Medulla oblongata (tissue), 1 donor: ENCODE results near the gene XRCC4.
"Not testable (repeated sequence)": the region's sequence is repeated elsewhere in the genome, so short reads cannot be mapped to it uniquely, and the experiment has no call there.

Source experiments
- DNase-seq: peaks from one replicate; pipeline ENCODE4 v3.0.0-alpha.2; 2015; ENCODE audit errors: extremely low spot score

XRCC4 gene

DNA sequence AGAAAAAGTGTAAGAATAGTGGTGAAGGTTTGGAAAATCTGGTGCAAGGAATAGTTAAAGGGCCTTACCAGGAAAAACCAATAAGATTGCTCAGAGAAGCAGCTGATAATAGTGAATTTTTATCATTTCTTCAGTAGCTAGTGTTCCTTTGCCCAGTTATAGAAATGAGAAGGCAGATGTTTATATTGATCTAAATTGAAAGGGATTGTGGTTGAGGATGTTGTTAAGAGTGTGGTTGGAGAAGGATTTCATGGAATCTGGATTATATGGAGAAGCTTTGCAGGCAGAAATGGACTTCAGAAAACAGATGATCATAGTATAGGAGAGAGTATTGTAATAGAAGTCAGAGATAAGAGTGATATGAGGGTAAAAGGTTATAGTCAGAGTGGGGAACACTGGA lies 102.6 kb downstream of the XRCC4 start:
- DNase-seq = no peak

DNA sequence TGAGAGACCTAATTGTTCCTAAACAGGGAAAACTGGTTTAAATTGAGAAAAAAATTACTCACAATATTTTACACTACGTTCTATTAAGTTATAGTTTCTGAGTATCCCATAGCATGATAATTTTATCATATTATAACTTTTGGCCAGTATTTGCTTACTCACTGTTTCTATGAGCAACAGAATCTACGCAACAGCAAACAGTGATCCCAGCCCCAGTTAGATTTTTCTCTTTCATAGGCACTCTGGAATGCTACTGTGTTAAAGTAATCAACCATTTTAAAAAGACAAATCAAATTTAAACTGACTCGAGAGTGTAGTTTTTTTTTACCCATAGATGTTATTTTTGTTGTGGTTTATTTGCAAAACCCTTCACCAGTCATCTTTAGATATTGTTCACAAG lies 107.2 kb downstream of the XRCC4 start:
- no peak for DNase-seq

DNA sequence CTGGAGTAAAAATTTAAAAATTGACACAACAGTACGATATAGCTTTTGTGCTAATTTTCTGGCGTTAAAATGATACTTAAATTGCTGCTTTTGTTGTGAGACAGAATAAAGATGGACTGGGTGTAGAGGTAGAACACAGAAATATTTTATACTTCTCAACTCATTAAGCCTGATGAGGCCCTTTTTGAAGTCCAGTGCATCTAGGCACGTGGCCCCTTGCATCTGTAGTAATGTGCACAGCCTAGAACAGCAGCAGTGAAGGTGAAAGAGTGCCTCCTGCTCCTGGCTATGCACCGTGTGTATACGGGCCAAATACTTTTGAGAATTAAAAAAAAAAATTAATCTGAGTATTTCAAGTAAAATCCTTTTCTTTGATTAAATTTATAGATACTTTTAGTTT lies 115.6 kb downstream of the XRCC4 start:
- DNase-seq = no peak

- no peak for DNase-seq
Observed at GRCh38 chr5:83197326-83197967, 120.1 kb downstream of the XRCC4 start.

DNA sequence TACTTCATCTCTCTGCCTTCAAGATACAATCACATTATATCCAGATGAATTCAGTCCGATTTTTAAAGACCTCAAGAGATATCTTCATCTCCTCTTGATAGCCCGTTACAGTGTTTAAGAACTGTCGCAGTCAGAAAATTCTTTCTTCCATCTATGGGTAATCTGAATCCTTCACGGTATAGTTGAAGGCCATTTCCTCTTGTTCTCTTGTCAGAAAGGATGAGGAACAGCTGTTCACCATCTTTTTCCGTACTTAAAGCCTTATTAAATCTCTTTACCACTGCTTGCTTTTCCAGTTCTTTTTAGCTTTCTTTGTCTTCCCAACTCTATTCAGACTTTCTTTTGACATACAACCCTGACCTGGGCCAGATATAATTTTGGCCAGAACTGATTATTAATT lies 121.8 kb downstream of the XRCC4 start:
- DNase-seq = no peak

GRCh38 chr5:83204651-83205050 lies 127.3 kb downstream of the XRCC4 start:
- DNase-seq = no peak

GRCh38 chr5:83209963-83210362 lies 132.6 kb downstream of the XRCC4 start:
- no peak for DNase-seq

DNA sequence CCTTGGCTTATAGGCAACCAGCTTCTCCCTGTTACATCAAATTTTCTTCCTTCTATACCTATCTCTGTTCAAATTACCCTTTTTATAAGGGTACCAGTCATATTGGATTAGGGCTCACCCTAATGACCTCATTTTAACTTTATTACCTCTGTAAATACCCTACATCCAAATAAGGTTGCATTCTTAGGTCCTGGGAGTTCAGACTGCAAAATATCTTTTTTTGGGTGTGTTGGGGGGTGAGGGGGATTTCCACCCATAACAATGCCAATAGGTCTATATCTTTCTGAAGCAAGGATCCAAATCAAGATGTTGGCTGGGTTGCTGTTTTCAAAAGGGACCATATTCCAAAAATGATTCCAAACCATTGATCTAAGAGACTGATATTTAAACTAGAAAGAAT lies 141.7 kb downstream of the XRCC4 start:
- no peak for DNase-seq

DNA sequence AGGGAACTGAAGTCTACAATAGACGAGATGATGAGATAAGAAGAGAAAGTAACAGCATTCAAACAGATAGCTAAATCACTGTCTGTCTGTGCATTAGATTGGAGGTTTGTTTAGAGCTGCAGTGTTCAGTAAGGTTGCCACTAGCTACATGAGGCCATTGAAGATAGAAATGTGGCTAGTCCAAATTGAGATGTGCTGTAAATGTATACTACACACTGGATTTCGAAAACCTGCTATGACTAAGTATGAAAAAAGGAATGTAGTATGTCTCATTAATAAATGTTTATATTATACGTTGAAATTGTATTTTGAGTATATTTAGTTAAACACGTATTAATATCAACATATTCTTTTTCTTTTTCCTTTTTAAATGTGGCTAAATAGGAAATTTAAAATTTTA lies 142.1 kb downstream of the XRCC4 start:
- no peak for DNase-seq

- no peak for DNase-seq
Observed at GRCh38 chr5:83220331-83220730, 143.0 kb downstream of the XRCC4 start.

GRCh38 chr5:83222906-83223305 lies 145.6 kb downstream of the XRCC4 start:
- DNase-seq = no peak

DNA sequence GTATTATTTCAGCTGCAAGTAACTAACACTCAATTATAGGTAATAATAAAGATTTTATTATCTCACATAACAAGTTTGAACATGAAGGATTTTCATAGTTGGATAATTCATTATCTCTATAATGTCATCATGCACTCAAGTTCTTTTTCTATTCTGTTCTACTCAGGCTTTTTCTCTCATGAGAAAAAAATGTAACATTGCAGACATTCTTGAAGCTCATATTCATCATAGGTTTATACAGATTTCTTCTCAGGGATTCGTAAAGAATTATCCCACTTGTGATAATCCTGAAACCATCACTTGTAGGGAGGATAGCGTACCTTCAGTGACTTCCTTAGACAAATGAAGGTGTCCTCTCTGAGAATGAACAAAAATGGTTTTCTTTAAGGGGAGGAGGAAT lies 150.3 kb downstream of the XRCC4 start:
- DNase-seq = no peak

DNA sequence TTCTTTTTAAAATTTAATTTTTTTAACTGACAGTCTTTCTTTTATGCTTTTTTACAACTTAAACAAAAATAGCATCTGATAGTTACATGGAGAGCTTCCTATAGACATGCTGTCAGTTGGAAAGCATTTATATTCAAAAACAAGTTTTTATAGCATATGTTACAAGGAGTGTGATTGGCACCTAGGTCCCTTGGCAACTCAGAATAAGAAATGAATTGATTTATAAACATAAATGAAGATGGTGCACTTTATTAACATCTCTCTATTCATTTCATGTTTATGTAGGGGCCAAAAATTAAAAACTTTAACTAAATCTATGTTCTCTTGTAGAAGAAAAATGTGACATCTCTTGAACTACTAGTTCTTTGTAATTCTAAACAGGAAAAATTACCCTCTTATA lies 153.2 kb downstream of the XRCC4 start:
- no peak for DNase-seq

DNA sequence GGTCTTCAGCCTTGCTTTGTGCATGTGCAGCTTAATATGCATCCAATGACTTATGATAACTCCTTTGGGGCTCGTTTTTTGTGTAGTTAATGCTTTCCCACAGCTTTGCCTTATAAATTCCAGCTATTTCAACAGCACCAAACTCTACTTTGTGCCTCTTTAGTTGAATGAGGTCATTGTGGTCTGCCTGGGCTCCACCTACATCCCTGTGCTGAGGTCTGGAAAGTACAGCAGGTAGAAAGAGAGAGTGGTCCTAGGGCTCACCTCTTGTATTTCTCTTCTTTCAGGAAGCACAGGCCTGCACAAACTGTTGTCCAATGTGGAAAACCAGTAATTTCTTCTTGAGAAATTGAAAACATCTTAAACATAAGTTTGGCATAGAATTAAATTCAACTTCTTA lies 167.2 kb downstream of the XRCC4 start:
- DNase-seq = no peak

DNA sequence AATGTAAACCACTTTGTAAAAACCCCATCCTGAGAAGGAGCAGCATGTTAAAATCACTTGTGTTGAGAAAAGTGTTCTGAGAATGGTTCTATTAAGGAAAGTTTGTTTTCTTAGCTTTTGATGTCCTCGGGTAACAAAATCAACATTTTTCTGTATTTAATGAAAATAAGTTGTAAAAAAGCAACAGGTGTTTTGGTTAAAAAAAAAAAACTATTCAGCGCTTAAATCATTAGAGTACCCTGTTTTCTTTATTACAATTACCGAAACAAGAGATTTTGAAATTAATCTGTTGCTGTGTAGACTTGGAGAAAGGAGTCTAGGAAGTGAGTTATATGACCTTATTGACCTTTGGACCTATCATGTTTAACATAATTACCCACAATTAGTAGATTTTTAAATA lies 167.7 kb downstream of the XRCC4 start:
- no peak for DNase-seq

GRCh38 chr5:83246071-83246470 lies 168.7 kb downstream of the XRCC4 start:
- no peak for DNase-seq

DNA sequence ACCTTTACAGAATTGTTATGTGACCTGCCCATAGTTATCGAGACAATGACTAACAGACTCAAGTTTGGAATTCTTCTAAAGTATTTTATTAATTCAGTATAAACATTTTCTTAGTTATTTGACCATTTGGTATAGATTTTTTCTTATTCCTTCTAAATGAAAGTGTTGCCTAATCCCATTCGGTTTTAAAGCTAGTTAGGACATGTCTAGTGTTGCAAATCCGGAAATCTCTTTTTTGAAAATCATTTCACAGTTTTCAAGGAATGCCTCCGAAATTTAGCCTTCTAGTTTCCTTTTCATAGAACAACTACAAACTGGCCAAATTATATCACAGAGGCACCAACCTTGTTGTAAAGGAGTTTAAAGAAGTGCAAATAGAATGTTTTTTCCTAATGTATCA lies 171.8 kb downstream of the XRCC4 start:
- DNase-seq = no peak

DNA sequence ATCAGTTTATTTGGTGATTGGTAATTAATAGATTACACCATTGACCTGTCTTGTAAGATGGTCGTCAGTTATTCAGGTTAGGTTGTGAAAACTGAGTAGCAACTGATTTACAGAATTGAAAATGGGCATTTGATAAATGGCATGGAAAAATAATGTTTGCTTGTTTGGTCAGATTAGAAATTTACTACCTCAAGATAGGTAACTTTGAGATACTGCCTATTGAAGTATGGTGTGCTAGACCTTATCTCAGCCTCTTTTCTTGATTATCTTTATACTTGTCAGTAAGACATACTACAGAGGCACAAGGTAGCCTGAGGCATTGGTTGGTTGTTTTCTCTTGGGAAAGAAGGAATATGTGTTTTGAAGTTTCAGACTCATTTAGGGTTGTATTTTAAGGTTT lies 174.5 kb downstream of the XRCC4 start:
- DNase-seq = no peak

GRCh38 chr5:83253720-83254119 lies 176.4 kb downstream of the XRCC4 start:
- peak; percentile 66 for DNase-seq

GRCh38 chr5:83255268-83255667 lies 177.9 kb downstream of the XRCC4 start:
- DNase-seq = no peak

GRCh38 chr5:83256091-83256780 lies 178.9 kb downstream of the XRCC4 start:
- no peak for DNase-seq

- DNase-seq = not testable (repeated sequence)
Observed at GRCh38 chr5:83257684-83258083, 180.3 kb downstream of the XRCC4 start.

DNA sequence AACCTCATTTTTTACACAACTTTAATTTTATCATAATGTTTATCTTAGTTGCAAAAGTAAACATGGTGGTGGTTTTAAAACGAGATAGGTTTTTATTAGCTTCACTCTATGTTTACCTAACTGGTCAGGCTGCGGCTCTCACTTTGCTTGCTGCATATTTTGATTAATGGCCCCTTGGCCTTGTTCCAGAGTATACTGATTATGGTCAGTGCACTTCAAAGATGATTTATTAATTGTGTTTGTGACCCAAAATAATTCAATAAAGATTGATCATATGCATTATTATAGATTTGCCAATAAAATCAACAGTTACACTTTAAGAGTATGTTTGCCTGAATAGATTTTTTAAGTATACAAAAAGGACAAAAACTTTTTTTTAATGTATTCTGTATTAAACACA lies 188.0 kb downstream of the XRCC4 start:
- no peak for DNase-seq

DNA sequence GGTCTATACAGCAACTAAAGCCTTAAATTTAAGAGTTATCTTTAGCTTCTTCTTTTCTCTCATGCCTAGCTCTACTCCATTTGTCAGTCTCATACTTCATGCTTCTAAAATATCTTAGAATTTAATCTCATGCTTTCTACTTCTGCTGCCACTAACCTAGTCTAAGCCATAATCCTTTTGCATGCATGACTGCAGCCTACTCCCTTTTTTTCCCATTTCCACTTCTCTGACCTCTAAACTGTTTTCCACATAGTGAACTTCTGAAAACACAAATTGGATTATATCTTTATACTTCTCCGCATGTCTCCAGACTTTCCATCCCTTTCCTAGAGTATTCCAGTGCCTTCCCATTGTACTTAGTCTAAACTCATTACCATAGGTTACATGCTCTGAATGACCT lies 193.0 kb downstream of the XRCC4 start:
- no peak for DNase-seq
